GM12878 (cell line): Measurements from ENCODE around the gene NOP9. TPM values are rescaled to one million over a fixed set of nuclear protein-coding genes. Genes with fewer than 3 reads are reported as not detected.

Experiments used
- ATAC-seq: fragments of 200-7000 bp; cut with Tn5 transposase; 3 replicates; pipeline ENCODE4 v1.9.1; 2020; ENCODE audit warnings: mild to moderate bottlenecking, moderate library complexity
- BruUV-seq: library from RNA; stranded (reverse); fragments of 400-500 nt; replicated peaks from 2 replicates; lab custom pipeline; 2021; lab: Mats Ljungman, UMichigan
- CTCF ChIA-PET: fragments of 300-600 bp; sonication (Branson Sonifier 250); formaldehyde crosslinking; extraction: SDS; loops from one replicate; lab custom pipeline; 2021; ENCODE audit warnings: inconsistent platforms; lab: Yijun Ruan, JAX
- POLR2A ChIA-PET: fragments of 350-600 bp; formaldehyde crosslinking; extraction: SDS; loops from one replicate; lab custom pipeline; 2021; ENCODE audit warnings: inconsistent platforms; lab: Charles Lee
- RAD21 ChIA-PET: fragments of 300-600 bp; sonication (Branson Sonifier 250); formaldehyde crosslinking; loops from one replicate; lab custom pipeline; 2023; ENCODE audit warnings: antibody characterized with exemption; ENCODE audit not compliant: unreplicated experiment; lab: Charles Lee
- SMC1A ChIA-PET: fragments of 300-600 bp; sonication (Branson Sonifier 250); formaldehyde crosslinking; loops from one replicate; lab custom pipeline; 2023; ENCODE audit not compliant: unreplicated experiment, uncharacterized antibody; lab: Charles Lee
- DNase-seq: peaks from one replicate; pipeline ENCODE4 v3.0.0-alpha.2; 2011; ENCODE audit warnings: low read depth, low spot score
- FAIRE-seq: peaks from 3 replicates; lab custom pipeline; 2011; peaks lifted over from hg19 to GRCh38; lab: Jason Lieb, UNC
- H2AFZ ChIP-seq: 2 replicates; pipeline ENCODE4 v1.6.0; 2011; ENCODE audit warnings: low read depth, low read length, control low read depth; ENCODE audit not compliant: control insufficient read depth
- H3K27ac ChIP-seq: 2 replicates; pipeline ENCODE4 v1.5.1; 2011; ENCODE audit warnings: control low read depth; ENCODE audit not compliant: control insufficient read depth, insufficient read depth
- H3K27me3 ChIP-seq, 2 experiments: replicated peaks in 1 of 2; 2 replicates each; pipeline versions ENCODE4 v1.6.0 to v1.6.1; 2011; ENCODE audit warnings: low read length in 1 of 2; ENCODE audit not compliant: control insufficient read depth in 2 of 2, insufficient read depth in 2 of 2
- H3K36me3 ChIP-seq, 2 experiments: 2 replicates each; pipeline ENCODE4 v1.5.1; 2011; ENCODE audit warnings: low read length in 1 of 2; ENCODE audit not compliant: control insufficient read depth in 2 of 2, insufficient read depth in 2 of 2
- H3K4me1 ChIP-seq: 2 replicates; pipeline ENCODE4 v1.6.1; 2011; ENCODE audit warnings: mild to moderate bottlenecking, low read length, moderate library complexity, mixed read lengths; ENCODE audit not compliant: control insufficient read depth, insufficient read depth
- H3K4me2 ChIP-seq: 2 replicates; pipeline ENCODE4 v1.6.0; 2011; ENCODE audit warnings: control low read depth; ENCODE audit not compliant: control insufficient read depth, insufficient read depth
- H3K4me3 ChIP-seq: fragments of 200-600 bp; sonication (generic); 2 replicates; pipeline ENCODE4 v1.5.1; 2016
- H3K79me2 ChIP-seq: 2 replicates; pipeline ENCODE4 v1.6.0; 2011; ENCODE audit warnings: low read length; ENCODE audit not compliant: control insufficient read depth, insufficient read depth
- H3K9ac ChIP-seq: 2 replicates; pipeline ENCODE4 v1.8.0; 2011; ENCODE audit warnings: low read length, control low read depth, mixed read lengths; ENCODE audit not compliant: control insufficient read depth, insufficient read depth
- H3K9me3 ChIP-seq: replicated peaks from 3 replicates; pipeline ENCODE4 v1.5.1; 2011; ENCODE audit warnings: mild to moderate bottlenecking, low read length; ENCODE audit not compliant: control insufficient read depth, insufficient read depth
- H4K20me1 ChIP-seq: 2 replicates; pipeline ENCODE4 v1.6.0; 2011; ENCODE audit not compliant: control insufficient read depth, insufficient read depth
- ATF7 ChIP-seq: fragments of 450-650 bp; IDR thresholded peaks from 2 replicates; pipeline ENCODE4 v1.6.1; 2016; ENCODE audit warnings: low read depth, mild to moderate bottlenecking
- CREM ChIP-seq: IDR thresholded peaks from 2 replicates; pipeline ENCODE4 v1.6.1; 2014; ENCODE audit warnings: antibody characterized with exemption, low read depth
- JUNB ChIP-seq: IDR thresholded peaks from 2 replicates; pipeline ENCODE4 v1.6.1; 2016; ENCODE audit warnings: antibody characterized with exemption, mild to moderate bottlenecking
- MTA2 ChIP-seq: fragments of 450-650 bp; IDR thresholded peaks from 2 replicates; pipeline ENCODE4 v1.6.1; 2016; ENCODE audit warnings: low read depth, mild to moderate bottlenecking, moderate library complexity
- SREBF2 ChIP-seq: IDR thresholded peaks from 2 replicates; pipeline ENCODE4 v1.6.1; 2012; ENCODE audit warnings: mild to moderate bottlenecking, low read length
- ZNF217 ChIP-seq: fragments of 450-650 bp; IDR thresholded peaks from 2 replicates; pipeline ENCODE4 v1.6.1; 2017; ENCODE audit warnings: antibody characterized with exemption, mild to moderate bottlenecking
- ZNF24 ChIP-seq: fragments of 450-650 bp; IDR thresholded peaks from 2 replicates; pipeline ENCODE4 v1.6.1; 2017; ENCODE audit warnings: antibody characterized with exemption, mild to moderate bottlenecking
- WGBS: methylation state at CpG from one replicate; pipeline ENCODE4 v1.1.6; 2016; ENCODE audit warnings: low lambda C conversion rate; ENCODE audit not compliant: insufficient replicate concordance, insufficient coverage; ENCODE audit errors: missing lambda C conversion rate; 5-methylcytosine and 5-hydroxymethylcytosine counted together
- in situ Hi-C: fragments of 300-500 bp; cut with MboI; formaldehyde crosslinking; loops from 9 replicates; pipeline ENCODE4 v1.14.3; 2018; ENCODE audit warnings: mixed read lengths
- intact Hi-C: fragments of 100-400 bp; cut with micrococcal nuclease; formaldehyde crosslinking; loops from one replicate; pipeline ENCODE4 v1.14.2; 2022; ENCODE audit not compliant: unreplicated experiment
- polyA plus RNA-seq, 11 experiments: library from polyadenylated mRNA; depleted of rRNA in 4 of 11; unstranded in 6 of 11; stranded (reverse) in 5 of 11; fragments of >200 nt; fragmentation: Nextera tagmentation in 4 of 11; fragmentation: Illumina TruSeq in 1 of 11; extraction: Ambion mirVana in 4 of 11; extraction: Trizol in 1 of 11; gene quantifications; 1 replicate in 1 of 11; 2 replicates in 10 of 11; pipeline versions ENCODE4 v1.2.1 to v1.2.3, GENCODE V29; 2011 to 2016; ENCODE audit warnings: inconsistent platforms in 2 of 11, missing spikeins in 2 of 11, low read depth in 1 of 11
- total RNA-seq, 4 experiments: library from RNA; depleted of rRNA in 3 of 4; stranded (reverse); fragments of >200 nt in 3 of 4; fragmentation: Illumina TruSeq in 1 of 4; extraction: Trizol in 1 of 4; gene quantifications; 2 replicates each; pipeline versions ENCODE4 v1.2.1 to v1.2.3, GENCODE V29; 2013 to 2021
- TF ChIP-seq, protein P1 (sequence below): IDR thresholded peaks from 2 replicates; pipeline ENCODE4 v1.6.1; 2012; ENCODE audit warnings: mild to moderate bottlenecking, low read depth, low read length
- TF ChIP-seq, protein P2 (sequence below): fragments of 450-650 bp; IDR thresholded peaks from 2 replicates; pipeline ENCODE4 v1.6.1; 2016; ENCODE audit warnings: mild to moderate bottlenecking
- TF ChIP-seq, protein P3 (sequence below): fragments of 450-650 bp; IDR thresholded peaks from 2 replicates; pipeline ENCODE4 v1.6.1; 2016; ENCODE audit warnings: mild to moderate bottlenecking

The NOP9 gene
- total and polyA plus RNA-seq, 10 of the 15 experiments (the other 5 are each of a cell fraction or from before 2014, with no cell fraction given): 2.4 to 43.9 (median 20.3) TPM

DNA sequence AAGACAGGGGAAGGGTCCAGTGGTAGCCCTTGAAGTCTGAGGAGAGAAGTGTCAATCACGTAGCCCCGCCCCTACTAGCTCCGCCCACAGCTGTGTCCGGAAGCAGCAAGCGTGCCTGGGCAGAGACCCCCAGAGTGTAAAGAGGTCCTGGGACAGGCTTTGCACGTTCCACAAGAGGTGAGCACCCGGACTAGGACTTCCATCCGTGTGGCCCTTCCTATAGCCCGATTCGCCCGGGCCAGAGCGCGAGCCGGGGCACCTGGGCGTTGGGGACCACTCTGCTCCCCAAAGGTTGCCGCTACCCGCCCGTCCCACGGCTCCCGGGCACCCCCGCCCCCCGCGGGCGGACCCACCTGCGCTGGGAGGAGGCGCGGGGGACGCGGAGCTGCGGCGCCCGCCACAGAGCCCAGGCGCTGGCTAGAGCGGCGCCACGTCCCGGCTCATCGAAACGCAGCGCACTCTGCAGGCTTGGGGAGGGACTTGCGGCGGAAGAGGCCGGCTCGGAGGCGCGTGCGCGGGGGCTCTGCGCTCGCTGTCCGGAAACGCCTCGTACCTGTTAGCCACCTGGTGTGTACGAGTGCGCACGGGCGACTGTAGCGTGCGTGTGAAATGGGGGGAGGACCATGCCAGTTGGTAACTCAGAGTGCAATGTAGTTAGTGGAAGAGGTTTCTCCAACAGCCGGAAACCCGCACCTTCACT, 28.4 kb upstream of the NOP9 start, which contains the start of gene RABGGTA (continued):
- TF ChIP-seq SREBF2: no peak
- no peak for TF ChIP-seq JUNB
- TF ChIP-seq CREM: peak; percentile 86
- TF ChIP-seq, protein P1, sequence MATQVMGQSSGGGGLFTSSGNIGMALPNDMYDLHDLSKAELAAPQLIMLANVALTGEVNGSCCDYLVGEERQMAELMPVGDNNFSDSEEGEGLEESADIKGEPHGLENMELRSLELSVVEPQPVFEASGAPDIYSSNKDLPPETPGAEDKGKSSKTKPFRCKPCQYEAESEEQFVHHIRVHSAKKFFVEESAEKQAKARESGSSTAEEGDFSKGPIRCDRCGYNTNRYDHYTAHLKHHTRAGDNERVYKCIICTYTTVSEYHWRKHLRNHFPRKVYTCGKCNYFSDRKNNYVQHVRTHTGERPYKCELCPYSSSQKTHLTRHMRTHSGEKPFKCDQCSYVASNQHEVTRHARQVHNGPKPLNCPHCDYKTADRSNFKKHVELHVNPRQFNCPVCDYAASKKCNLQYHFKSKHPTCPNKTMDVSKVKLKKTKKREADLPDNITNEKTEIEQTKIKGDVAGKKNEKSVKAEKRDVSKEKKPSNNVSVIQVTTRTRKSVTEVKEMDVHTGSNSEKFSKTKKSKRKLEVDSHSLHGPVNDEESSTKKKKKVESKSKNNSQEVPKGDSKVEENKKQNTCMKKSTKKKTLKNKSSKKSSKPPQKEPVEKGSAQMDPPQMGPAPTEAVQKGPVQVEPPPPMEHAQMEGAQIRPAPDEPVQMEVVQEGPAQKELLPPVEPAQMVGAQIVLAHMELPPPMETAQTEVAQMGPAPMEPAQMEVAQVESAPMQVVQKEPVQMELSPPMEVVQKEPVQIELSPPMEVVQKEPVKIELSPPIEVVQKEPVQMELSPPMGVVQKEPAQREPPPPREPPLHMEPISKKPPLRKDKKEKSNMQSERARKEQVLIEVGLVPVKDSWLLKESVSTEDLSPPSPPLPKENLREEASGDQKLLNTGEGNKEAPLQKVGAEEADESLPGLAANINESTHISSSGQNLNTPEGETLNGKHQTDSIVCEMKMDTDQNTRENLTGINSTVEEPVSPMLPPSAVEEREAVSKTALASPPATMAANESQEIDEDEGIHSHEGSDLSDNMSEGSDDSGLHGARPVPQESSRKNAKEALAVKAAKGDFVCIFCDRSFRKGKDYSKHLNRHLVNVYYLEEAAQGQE: 0 out of 2 replicates have a peak, but pooled peaks have one; percentile 30

DNA sequence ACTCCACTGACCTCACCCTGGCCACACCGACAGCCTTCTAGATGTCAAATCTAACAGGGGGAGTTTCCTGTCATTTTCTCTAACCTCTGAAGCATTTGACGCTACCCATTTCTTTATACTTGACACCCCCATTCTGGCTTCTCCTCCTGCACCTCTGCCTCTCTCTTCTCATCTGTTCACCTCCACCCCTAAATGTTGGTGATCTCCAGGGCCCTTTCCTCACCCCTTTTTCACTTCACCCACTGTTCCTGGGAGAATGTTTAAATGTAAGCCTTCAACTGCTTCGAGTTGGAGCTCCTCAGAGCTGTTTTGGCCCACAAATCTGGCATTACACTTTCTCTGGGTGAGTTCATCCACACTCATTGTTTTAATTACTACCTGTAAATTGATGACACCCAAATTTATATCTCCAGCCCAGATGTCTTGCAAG, 27.8 kb upstream of the NOP9 start:
- no peaks in the 10 kb centered on the region for H3K27me3 ChIP-seq
- no peak for FAIRE-seq
- CTCF ChIA-PET: interaction anchor here (0.7 to 17.1 kb wide), 11 partner anchors 8 to 159 kb away, joined by 3 to 269 read pairs (median 13); partner anchors contain the start of genes CBLN3, CIDEB, DHRS1 and KHNYN
- in situ Hi-C loops: no loop called here
- H3K36me3 ChIP-seq: peaks cover 3 to 15% of the 10 kb centered on the region in 2 experiments; a peak in 3 of 4 replicates
- H2AFZ ChIP-seq: peak overlapping the region; percentile 75
- H3K9me3 ChIP-seq: no peaks in the 10 kb centered on the region
- 2% methylated on average over 3 of the region's 3 CpGs for whole genome bisulfite sequencing
- ATAC-seq: no peak
- H3K4me2 ChIP-seq: peak overlapping the region; percentile 35
- POLR2A ChIA-PET: interaction anchor here (0.8 to 10.9 kb wide), 11 partner anchors 8 to 159 kb away, joined by 3 to 171 read pairs (median 7); partner anchors contain the start of genes CHMP4A, CIDEB, EMC9 and RNF31
- H3K27ac ChIP-seq: peak overlapping the region; percentile 99
- RAD21 ChIA-PET: interaction anchor here (0.8 to 5.6 kb wide), 8 partner anchors 8 to 83 kb away, joined by 4 to 59 read pairs (median 11); partner anchors contain the start of genes CIDEB, IPO4 and TINF2
- no peaks in the 10 kb centered on the region for H4K20me1 ChIP-seq
- peak overlapping the region; percentile 99 for H3K9ac ChIP-seq
- peak overlapping the region; percentile 88 for H3K4me3 ChIP-seq
- SMC1A ChIA-PET: interaction anchor here (1.3 to 8.9 kb wide), 9 partner anchors 19 to 170 kb away, joined by 3 to 141 read pairs (median 5); partner anchors contain the start of genes DCAF11, DHRS1, IPO4 and NOP9
- BruUV-seq: TSS peak; percentile 73
- no peak for DNase-seq
- H3K79me2 ChIP-seq: peaks cover 14% of the 10 kb centered on the region
- intact Hi-C loops: loop anchor here (1.0 to 2.0 kb wide), 4 partner anchors 25 to 55 kb away; partner anchors contain the start of genes MDP1 and TINF2
- H3K4me1 ChIP-seq: peaks cover 26% of the 10 kb centered on the region
- TF ChIP-seq, protein P2, sequence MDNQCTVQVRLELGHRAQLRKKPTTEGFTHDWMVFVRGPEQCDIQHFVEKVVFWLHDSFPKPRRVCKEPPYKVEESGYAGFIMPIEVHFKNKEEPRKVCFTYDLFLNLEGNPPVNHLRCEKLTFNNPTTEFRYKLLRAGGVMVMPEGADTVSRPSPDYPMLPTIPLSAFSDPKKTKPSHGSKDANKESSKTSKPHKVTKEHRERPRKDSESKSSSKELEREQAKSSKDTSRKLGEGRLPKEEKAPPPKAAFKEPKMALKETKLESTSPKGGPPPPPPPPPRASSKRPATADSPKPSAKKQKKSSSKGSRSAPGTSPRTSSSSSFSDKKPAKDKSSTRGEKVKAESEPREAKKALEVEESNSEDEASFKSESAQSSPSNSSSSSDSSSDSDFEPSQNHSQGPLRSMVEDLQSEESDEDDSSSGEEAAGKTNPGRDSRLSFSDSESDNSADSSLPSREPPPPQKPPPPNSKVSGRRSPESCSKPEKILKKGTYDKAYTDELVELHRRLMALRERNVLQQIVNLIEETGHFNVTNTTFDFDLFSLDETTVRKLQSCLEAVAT: no peak
- no peak for TF ChIP-seq ZNF217
- peak; percentile 77; the same call in 1 of the 2 replicates for TF ChIP-seq ATF7
- no peak for TF ChIP-seq ZNF24
- no peak; the same call in none of the 2 replicates for TF ChIP-seq MTA2
- TF ChIP-seq, protein P3, sequence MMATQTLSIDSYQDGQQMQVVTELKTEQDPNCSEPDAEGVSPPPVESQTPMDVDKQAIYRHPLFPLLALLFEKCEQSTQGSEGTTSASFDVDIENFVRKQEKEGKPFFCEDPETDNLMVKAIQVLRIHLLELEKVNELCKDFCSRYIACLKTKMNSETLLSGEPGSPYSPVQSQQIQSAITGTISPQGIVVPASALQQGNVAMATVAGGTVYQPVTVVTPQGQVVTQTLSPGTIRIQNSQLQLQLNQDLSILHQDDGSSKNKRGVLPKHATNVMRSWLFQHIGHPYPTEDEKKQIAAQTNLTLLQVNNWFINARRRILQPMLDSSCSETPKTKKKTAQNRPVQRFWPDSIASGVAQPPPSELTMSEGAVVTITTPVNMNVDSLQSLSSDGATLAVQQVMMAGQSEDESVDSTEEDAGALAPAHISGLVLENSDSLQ: peak; percentile 68
